Fibroblast of lung (primary cell): ENCODE measurements around the gene TOMM7.

Source experiments
- CTCF ChIP-seq, 2 donors: IDR thresholded peaks in 1 of 2; conservative IDR thresholded peaks in 1 of 2; 1 replicate in 1 of 2; 2 replicates in 1 of 2; pipeline ENCODE4 v1.5.1; 2011 to 2012; ENCODE audit warnings: low read length in 2 of 2, control low read depth in 1 of 2, inconsistent platforms in 1 of 2, low read depth in 1 of 2, mild to moderate bottlenecking in 1 of 2
- EZH2 ChIP-seq: IDR thresholded peaks from 2 replicates; pipeline ENCODE4 v1.5.1; 2012; ENCODE audit warnings: low read length, control low read depth, mild to moderate bottlenecking; ENCODE audit errors: missing control alignments

- TF ChIP-seq CTCF (conservative IDR thresholded peaks at IDR 0.05 in 1 of 2, IDR thresholded peaks at IDR 0.05 in 1 of 2; ENCODE audit: low read depth in 1 of 2, low read length in 2 of 2): no peak
- TF ChIP-seq EZH2: no peak
Measured at GRCh38 chr7:22864855-22865601, 42.4 kb upstream of the TOMM7 start.
